IMR-90 (cell line): Measurements from ENCODE around the gene ST6GALNAC4. TPM values are rescaled to one million over a fixed set of nuclear protein-coding genes. Genes with fewer than 3 reads are reported as not detected.

Experiments
- ATAC-seq: fragments of 200-7000 bp; cut with Tn5 transposase; 2 replicates; pipeline ENCODE4 v1.9.1; 2020; ENCODE audit warnings: low read depth, mild to moderate bottlenecking, moderate library complexity
- BruUV-seq: library from RNA; stranded (reverse); fragments of 400-500 nt; replicated peaks from 2 replicates; lab custom pipeline; 2021; lab: Mats Ljungman, UMichigan
- CTCF ChIA-PET: fragments of 300-600 bp; formaldehyde crosslinking; extraction: SDS; loops from one replicate; lab custom pipeline; 2021; ENCODE audit warnings: antibody characterized with exemption; lab: Yijun Ruan, JAX
- POLR2A ChIA-PET: fragments of 300-600 bp; sonication (Branson Sonifier 250); formaldehyde crosslinking; loops from one replicate; lab custom pipeline; 2022; ENCODE audit warnings: antibody characterized with exemption; ENCODE audit not compliant: unreplicated experiment; lab: Charles Lee
- DNase-seq: peaks from one replicate; pipeline ENCODE4 v3.0.0; 2013
- H2AFZ ChIP-seq: replicated peaks from 2 replicates; pipeline ENCODE3; 2013; ENCODE audit warnings: low read length, mild to moderate bottlenecking; ENCODE audit not compliant: poor library complexity
- H2AK5ac ChIP-seq: 2 replicates; pipeline ENCODE4 v1.6.1; 2013; ENCODE audit warnings: low read depth, low read length, inconsistent platforms
- H2AK9ac ChIP-seq: replicated peaks from 2 replicates; pipeline ENCODE3; 2013; ENCODE audit warnings: mild to moderate bottlenecking, low read depth, low read length, moderate library complexity; ENCODE audit not compliant: poor library complexity
- H2BK120ac ChIP-seq: 2 replicates; pipeline ENCODE4 v1.6.1; 2013; ENCODE audit warnings: low read depth, low read length, inconsistent platforms
- H2BK15ac ChIP-seq: 3 replicates; pipeline ENCODE4 v1.6.1; 2013; ENCODE audit warnings: low read depth, low read length, inconsistent platforms
- H2BK20ac ChIP-seq: 2 replicates; pipeline ENCODE4 v1.6.1; 2013; ENCODE audit warnings: low read depth, mild to moderate bottlenecking, inconsistent platforms, low read length, moderate library complexity
- H2BK5ac ChIP-seq: 2 replicates; pipeline ENCODE4 v1.6.1; 2013; ENCODE audit warnings: mild to moderate bottlenecking, low read depth, low read length, inconsistent platforms; ENCODE audit not compliant: poor library complexity, severe bottlenecking
- H3K14ac ChIP-seq: replicated peaks from 2 replicates; pipeline ENCODE4 v1.6.1; 2013; ENCODE audit warnings: low read depth, low read length, inconsistent platforms
- H3K18ac ChIP-seq: 2 replicates; pipeline ENCODE4 v1.6.1; 2013; ENCODE audit warnings: low read depth, low read length, control low read depth
- H3K23ac ChIP-seq: 2 replicates; pipeline ENCODE4 v1.6.1; 2013; ENCODE audit warnings: low read depth, low read length, inconsistent platforms
- H3K27ac ChIP-seq: 2 replicates; pipeline ENCODE4 v1.5.1; 2013; ENCODE audit warnings: mild to moderate bottlenecking, control low read depth, low read length; ENCODE audit not compliant: insufficient read depth
- H3K27me3 ChIP-seq: 2 replicates; pipeline ENCODE4 v1.6.1; 2013; ENCODE audit warnings: low read length; ENCODE audit not compliant: control insufficient read depth, insufficient read depth
- H3K36me3 ChIP-seq: 2 replicates; pipeline ENCODE4 v1.6.1; 2013; ENCODE audit warnings: low read length, mixed read lengths; ENCODE audit not compliant: control insufficient read depth, insufficient read depth
- H3K4ac ChIP-seq: 2 replicates; pipeline ENCODE4 v1.6.1; 2013; ENCODE audit warnings: low read depth, low read length, inconsistent platforms
- H3K4me1 ChIP-seq: 2 replicates; pipeline ENCODE4 v1.6.1; 2013; ENCODE audit warnings: low read length, mixed read lengths; ENCODE audit not compliant: control insufficient read depth, insufficient read depth
- H3K4me2 ChIP-seq: 2 replicates; pipeline ENCODE4 v1.6.1; 2013; ENCODE audit warnings: low read depth, mild to moderate bottlenecking, control low read depth, low read length, moderate library complexity
- H3K4me3 ChIP-seq: 2 replicates; pipeline ENCODE4 v1.5.1; 2013; ENCODE audit warnings: low read depth, mild to moderate bottlenecking, control low read depth, low read length, moderate library complexity; ENCODE audit not compliant: insufficient read depth
- H3K56ac ChIP-seq: 2 replicates; pipeline ENCODE4 v1.6.1; 2013; ENCODE audit warnings: low read length, inconsistent platforms; ENCODE audit not compliant: insufficient read depth; ENCODE audit errors: extremely low read depth
- H3K79me1 ChIP-seq, 2 experiments: 2 replicates each; pipeline ENCODE4 v1.6.1; 2013; ENCODE audit warnings: low read length in 2 of 2, inconsistent platforms in 1 of 2, low read depth in 1 of 2
- H3K9ac ChIP-seq: 2 replicates; pipeline ENCODE4 v1.6.1; 2013; ENCODE audit warnings: low read depth, low read length, control low read depth
- H3K9me1 ChIP-seq: 2 replicates; pipeline ENCODE4 v1.6.1; 2013; ENCODE audit warnings: low read length, inconsistent platforms; ENCODE audit not compliant: insufficient read depth
- H3K9me3 ChIP-seq: 2 replicates; pipeline ENCODE4 v1.6.1; 2013; ENCODE audit warnings: low read length; ENCODE audit not compliant: control insufficient read depth, insufficient read depth
- H4K20me1 ChIP-seq: 2 replicates; pipeline ENCODE4 v1.6.1; 2013; ENCODE audit warnings: low read length, inconsistent platforms; ENCODE audit not compliant: insufficient read depth
- H4K5ac ChIP-seq: 2 replicates; pipeline ENCODE4 v1.6.1; 2013; ENCODE audit warnings: mild to moderate bottlenecking, low read depth, low read length, control low read depth
- H4K8ac ChIP-seq, 2 experiments: 2 replicates each; pipeline ENCODE4 v1.6.1; 2013; ENCODE audit warnings: low read depth in 2 of 2, low read length in 2 of 2, control low read depth in 1 of 2, inconsistent platforms in 1 of 2
- H4K91ac ChIP-seq: 2 replicates; pipeline ENCODE4 v1.6.1; 2013; ENCODE audit warnings: low read depth, low read length, inconsistent platforms; ENCODE audit not compliant: insufficient read depth
- BHLHE40 ChIP-seq: fragments of 150-350 bp; IDR thresholded peaks from 2 replicates; pipeline ENCODE4 v1.6.1; 2016; ENCODE audit warnings: mild to moderate bottlenecking, low read depth, low read length
- CEBPB ChIP-seq: IDR thresholded peaks from 2 replicates; pipeline ENCODE4 v1.6.1; 2012; ENCODE audit warnings: low read depth, low read length, improper control_type of control experiment
- CHD1 ChIP-seq: IDR thresholded peaks from 2 replicates; pipeline ENCODE4 v1.6.1; 2012; ENCODE audit warnings: low read depth, low read length, improper control_type of control experiment
- CTCF ChIP-seq: conservative IDR thresholded peaks from 2 replicates; pipeline ENCODE4 v1.5.1; 2012; ENCODE audit warnings: mild to moderate bottlenecking, low read depth, low read length, improper control_type of control experiment
- MAFK ChIP-seq: IDR thresholded peaks from 2 replicates; pipeline ENCODE4 v1.6.1; 2012; ENCODE audit warnings: low read depth, low read length, improper control_type of control experiment
- MXI1 ChIP-seq: IDR thresholded peaks from 2 replicates; pipeline ENCODE4 v1.6.1; 2012; ENCODE audit warnings: low read depth, mild to moderate bottlenecking, low read length, moderate library complexity, borderline replicate concordance
- RAD21 ChIP-seq: IDR thresholded peaks from 2 replicates; pipeline ENCODE4 v1.6.1; 2012; ENCODE audit warnings: low read length, improper control_type of control experiment
- RCOR1 ChIP-seq: IDR thresholded peaks from 2 replicates; pipeline ENCODE4 v1.6.1; 2012; ENCODE audit warnings: mild to moderate bottlenecking, low read length, improper control_type of control experiment; ENCODE audit not compliant: insufficient replicate concordance
- USF2 ChIP-seq: fragments of 150-350 bp; IDR thresholded peaks from 2 replicates; pipeline ENCODE4 v1.6.1; 2017; ENCODE audit warnings: mild to moderate bottlenecking, antibody characterized with exemption, low read length, low read depth
- WGBS, 2 experiments: methylation state at CpG; one replicate each; pipeline versions ENCODE4 v1.1.5 to v1.1.7; 2013; ENCODE audit warnings: missing lambda C conversion rate in 2 of 2; ENCODE audit not compliant: insufficient read length in 1 of 2; ENCODE audit errors: extremely low coverage in 2 of 2; 5-methylcytosine and 5-hydroxymethylcytosine counted together
- dilution Hi-C: fragments of 300-500 bp; cut with HindIII; formaldehyde crosslinking; loops from one replicate; pipeline ENCODE4 v1.14.3; 2018; ENCODE audit warnings: low sequenced_read_pairs; ENCODE audit not compliant: unreplicated experiment
- in situ Hi-C: fragments of 300-500 bp; cut with MboI; formaldehyde crosslinking; loops from 3 replicates; pipeline ENCODE4 v1.14.3; 2019; ENCODE audit warnings: low sequenced_read_pairs, inconsistent platforms, mixed read lengths
- intact Hi-C: fragments of 100-400 bp; cut with micrococcal nuclease; formaldehyde crosslinking; loops from 2 replicates; pipeline ENCODE4 v1.10.0; 2022
- polyA plus RNA-seq, 3 experiments: library from polyadenylated mRNA; depleted of rRNA; stranded (reverse); fragments of >200 nt; gene quantifications; 2 replicates each; pipeline ENCODE4 v1.2.3, GENCODE V29; 2012; ENCODE audit warnings: low replicate concordance in 1 of 3
- total RNA-seq: library from RNA; depleted of rRNA; stranded (reverse); fragments of >200 nt; gene quantifications from 2 replicates; pipeline ENCODE4 v1.2.3, GENCODE V29; 2012

Gene ST6GALNAC4
- total and polyA plus RNA-seq, 2 of the 4 experiments (the other 2 are of a cell fraction) = 12.5 to 32.9 TPM

- no peak overlapping the region for H3K27ac ChIP-seq
- H2BK15ac ChIP-seq = no peak overlapping the region
- in situ Hi-C loops = no loop called here
- no TSS peak for BruUV-seq
- intact Hi-C loops = no loop called here
- no peak overlapping the region for H3K14ac ChIP-seq
- no peak overlapping the region for H3K4ac ChIP-seq
- TF ChIP-seq MXI1 (no peak), MAFK (no peak), USF2 (no peak), CHD1 (no peak), RCOR1 (no peak), RAD21 (no peak), CEBPB (no peak), BHLHE40 (no peak), CTCF (no peak)
- H3K9me3 ChIP-seq = peaks cover 15% of the 10 kb centered on the region
- no peak overlapping the region for H2AFZ ChIP-seq
- H3K27me3 ChIP-seq = no peaks in the 10 kb centered on the region
- no peak overlapping the region for H4K8ac ChIP-seq
- dilution Hi-C loops = no loop called here
- H2AK5ac ChIP-seq = no peak overlapping the region
- H3K18ac ChIP-seq = no peak overlapping the region
- H3K23ac ChIP-seq = no peak overlapping the region
- H2BK20ac ChIP-seq = no peak overlapping the region
- no peak overlapping the region for H3K4me3 ChIP-seq
- peaks cover 56% of the 10 kb centered on the region for H3K36me3 ChIP-seq
- H3K4me2 ChIP-seq = no peak overlapping the region
- no peak overlapping the region for H4K5ac ChIP-seq
- peaks cover 13% of the 10 kb centered on the region for H3K9me1 ChIP-seq
- H2BK120ac ChIP-seq = no peak overlapping the region
- no peak for ATAC-seq
- no peak overlapping the region for H2BK5ac ChIP-seq
- H3K79me1 ChIP-seq = peaks cover 11 to 62% of the 10 kb centered on the region in 2 experiments
- H3K9ac ChIP-seq = no peak overlapping the region
- H4K20me1 ChIP-seq = peaks cover 36% of the 10 kb centered on the region
- no peak overlapping the region for H3K56ac ChIP-seq
- H2AK9ac ChIP-seq = no peak overlapping the region
- ChIA-PET POLR2A (interaction anchor here (0.5 kb wide), 1 partner anchor 38 kb away, joined by 3 read pairs; the partner anchor contains the start of gene PIP5KL1), CTCF (no interaction called here)
- no peak overlapping the region for H4K91ac ChIP-seq
- DNase-seq = no peak
- peaks cover 10% of the 10 kb centered on the region for H3K4me1 ChIP-seq
- WGBS, 2 experiments = no CpG with 5 or more reads among the region's 6 CpGs
Observed at GRCh38 chr9:127892831-127893230, 24.0 kb downstream of the ST6GALNAC4 start.
